Subcutaneous adipose tissue (tissue), 4 donors: ENCODE measurements around the gene POU2F1. TPM values are rescaled to one million over a fixed set of nuclear protein-coding genes. Genes with fewer than 3 reads are reported as not detected.

Source experiments
- total RNA-seq, 4 donors: library from RNA; depleted of rRNA; stranded (reverse); fragments of >200 nt; gene quantifications; one replicate each; pipeline ENCODE4 v1.1.0, GENCODE V29; 2016
- TF ChIP-seq, protein P1 (sequence below): fragments of 450-650 bp; IDR thresholded peaks from one replicate; pipeline ENCODE4 v1.5.1; 2016; ENCODE audit warnings: low read depth, mild to moderate bottlenecking, control low read depth, antibody characterized with exemption, moderate library complexity

POU2F1 gene
- total RNA-seq, 4 donors from 2014 or later, result 17.1 to 40.6 (median 20.5) TPM

DNA sequence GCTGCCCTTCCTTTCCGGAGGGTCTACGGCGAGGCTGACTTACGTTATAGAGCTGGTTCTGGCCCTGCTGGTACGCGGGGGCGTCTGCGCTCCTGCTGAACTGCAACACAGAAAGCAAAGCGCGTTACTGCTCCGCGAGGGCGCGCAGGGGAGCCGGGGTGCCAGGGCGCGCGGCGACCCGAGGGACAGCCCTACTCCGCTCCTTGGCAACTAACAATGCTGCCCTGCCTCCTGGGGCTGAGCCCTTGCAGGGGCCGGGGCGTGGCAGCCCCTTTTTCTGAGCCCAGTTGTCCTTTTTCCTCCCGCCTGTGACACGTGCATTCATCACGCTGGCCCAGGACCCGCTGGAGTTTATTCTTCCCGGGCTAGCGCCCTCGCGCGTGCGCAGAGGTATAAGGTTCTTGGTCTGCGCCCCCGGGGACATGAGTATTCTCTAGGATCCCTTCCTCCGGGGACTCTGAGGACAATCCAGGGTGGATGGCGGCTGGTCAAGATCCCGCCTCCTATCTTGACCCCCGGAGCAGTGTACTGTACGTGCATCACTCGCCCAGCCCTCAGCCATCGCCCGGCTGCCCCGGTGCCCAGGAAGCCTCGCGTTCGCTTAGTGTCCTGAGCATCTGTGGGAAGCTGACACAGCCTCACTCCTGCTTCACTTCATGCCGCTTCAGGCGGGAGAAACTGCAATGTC is 218.8 kb downstream of the POU2F1 start:
- TF ChIP-seq, protein P1, sequence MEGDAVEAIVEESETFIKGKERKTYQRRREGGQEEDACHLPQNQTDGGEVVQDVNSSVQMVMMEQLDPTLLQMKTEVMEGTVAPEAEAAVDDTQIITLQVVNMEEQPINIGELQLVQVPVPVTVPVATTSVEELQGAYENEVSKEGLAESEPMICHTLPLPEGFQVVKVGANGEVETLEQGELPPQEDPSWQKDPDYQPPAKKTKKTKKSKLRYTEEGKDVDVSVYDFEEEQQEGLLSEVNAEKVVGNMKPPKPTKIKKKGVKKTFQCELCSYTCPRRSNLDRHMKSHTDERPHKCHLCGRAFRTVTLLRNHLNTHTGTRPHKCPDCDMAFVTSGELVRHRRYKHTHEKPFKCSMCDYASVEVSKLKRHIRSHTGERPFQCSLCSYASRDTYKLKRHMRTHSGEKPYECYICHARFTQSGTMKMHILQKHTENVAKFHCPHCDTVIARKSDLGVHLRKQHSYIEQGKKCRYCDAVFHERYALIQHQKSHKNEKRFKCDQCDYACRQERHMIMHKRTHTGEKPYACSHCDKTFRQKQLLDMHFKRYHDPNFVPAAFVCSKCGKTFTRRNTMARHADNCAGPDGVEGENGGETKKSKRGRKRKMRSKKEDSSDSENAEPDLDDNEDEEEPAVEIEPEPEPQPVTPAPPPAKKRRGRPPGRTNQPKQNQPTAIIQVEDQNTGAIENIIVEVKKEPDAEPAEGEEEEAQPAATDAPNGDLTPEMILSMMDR, result no peak

DNA sequence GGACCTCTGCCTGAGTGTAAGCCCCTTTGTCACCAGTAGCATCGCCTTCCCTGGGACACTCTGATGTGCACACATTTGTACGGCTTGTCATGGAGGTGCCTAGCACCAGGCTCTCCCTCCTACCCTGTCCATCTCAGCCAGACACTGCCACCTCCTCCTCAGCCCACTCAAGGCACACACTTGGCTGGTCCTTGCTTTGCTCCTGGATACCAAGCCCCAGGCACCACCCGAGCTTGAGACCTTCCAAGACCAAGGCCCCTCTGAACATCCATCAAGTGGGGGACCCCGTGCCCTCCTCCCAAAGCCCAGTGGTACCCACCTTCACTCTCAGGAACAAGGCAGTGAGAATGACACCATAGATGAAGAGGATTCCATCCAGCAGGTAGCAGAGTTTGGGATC is 219.7 kb downstream of the POU2F1 start:
- TF ChIP-seq, protein P1, result no peak

DNA sequence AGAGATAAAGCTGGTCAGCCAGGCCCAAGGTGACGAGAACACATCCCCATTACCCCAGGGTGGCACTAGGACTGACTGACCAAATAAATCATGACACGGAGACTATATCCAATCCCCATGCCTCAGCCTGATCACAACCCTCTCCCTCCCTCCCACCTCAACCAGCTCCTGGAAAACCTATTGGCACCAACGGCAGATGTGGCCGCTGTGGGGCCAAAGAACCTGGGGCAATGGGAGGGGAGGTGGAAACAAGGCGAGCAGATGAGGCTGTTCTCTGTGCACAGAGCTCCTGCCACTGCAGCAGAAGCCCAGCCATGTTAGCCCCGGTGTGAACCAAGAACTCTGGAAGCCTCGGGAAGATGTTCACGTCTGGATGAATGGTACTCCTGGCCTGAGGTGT is 220.1 kb downstream of the POU2F1 start:
- TF ChIP-seq, protein P1, result no peak

DNA sequence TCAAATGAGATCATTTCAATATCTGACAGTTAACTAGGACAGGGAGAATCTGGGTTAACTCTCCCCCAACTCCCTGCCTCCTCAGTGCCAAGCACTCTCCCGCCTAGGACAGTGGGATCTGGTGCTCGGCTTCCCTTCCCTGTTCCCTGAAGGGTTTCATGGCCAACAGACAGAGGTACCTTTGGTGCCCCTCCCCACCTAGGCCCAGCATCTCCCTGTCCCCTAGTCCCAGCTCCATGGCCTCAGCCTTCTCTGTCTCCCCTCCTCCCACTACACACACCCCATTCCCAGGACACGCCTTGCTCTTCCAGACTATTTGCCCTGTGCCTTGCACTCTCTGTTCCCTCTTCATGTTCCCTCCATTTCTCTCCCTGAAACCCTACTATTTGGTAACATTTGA is 220.5 kb downstream of the POU2F1 start:
- TF ChIP-seq, protein P1, result no peak

DNA sequence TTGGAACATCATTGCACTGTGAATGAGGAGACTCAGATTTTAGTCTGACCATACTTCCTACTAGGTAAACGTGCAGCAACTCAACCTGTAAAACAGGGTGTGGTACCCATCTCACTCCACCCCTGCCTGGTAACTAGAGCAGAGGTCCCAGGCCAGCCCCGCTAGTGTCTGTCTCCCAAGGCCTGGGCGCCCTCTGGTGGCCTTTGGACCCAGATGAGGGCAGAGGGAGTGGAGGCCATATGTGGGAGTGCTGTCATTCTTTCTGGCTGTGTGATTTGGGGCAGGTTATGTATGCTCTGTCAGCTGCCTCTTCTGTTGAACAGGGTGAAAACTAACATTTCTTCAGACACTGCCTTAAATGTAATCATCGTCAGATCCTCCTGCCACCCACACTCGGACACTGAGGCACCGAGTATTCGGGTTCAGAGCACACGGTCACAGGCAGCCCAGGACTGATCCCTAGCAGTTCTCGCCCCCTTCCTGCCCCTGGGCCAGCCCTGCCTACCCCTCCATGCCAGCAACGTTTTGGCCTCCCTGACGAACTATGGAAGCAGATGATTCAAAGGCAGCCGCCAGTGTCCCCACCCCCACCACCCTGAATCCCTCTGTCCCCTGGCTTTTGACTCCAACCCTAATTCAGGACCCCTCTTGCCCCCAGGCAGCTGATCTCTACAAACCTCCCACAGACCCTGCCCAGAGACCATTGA is 221.6 kb downstream of the POU2F1 start:
- TF ChIP-seq, protein P1, result no peak

DNA sequence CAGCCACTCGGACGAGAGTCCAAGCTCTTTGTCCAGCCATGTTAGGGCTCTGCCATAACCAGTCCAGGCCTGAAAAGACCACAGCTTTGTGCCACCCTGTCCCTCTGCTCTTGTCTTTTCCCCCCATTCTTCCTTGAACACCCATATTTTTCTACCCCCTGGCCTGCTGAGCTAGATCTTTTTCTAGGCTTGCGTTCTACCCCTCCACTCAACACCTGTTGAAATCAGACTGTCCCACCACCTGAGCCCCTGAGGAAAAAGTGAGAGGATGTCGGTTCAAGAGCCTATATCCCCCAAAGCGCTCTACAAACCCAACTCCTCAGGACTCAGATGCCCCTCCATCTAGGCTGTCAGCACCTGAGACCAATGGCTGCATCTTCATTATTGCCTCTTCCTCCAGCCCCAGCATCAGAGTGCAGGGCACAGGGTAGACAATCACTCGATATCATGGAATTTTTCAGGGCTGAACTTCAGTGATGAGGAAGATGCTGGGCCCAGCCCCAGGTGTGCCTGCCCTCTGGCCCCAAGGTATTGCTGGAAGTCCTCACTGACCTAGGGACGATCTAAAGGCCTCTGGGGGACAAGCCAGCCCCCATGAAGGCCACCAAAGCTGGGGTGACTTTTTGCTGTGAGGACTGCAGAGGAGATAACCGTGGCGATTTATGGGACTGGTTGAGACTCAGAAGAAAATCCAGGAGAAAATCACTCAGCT is 222.3 kb downstream of the POU2F1 start:
- TF ChIP-seq, protein P1, result no peak

DNA sequence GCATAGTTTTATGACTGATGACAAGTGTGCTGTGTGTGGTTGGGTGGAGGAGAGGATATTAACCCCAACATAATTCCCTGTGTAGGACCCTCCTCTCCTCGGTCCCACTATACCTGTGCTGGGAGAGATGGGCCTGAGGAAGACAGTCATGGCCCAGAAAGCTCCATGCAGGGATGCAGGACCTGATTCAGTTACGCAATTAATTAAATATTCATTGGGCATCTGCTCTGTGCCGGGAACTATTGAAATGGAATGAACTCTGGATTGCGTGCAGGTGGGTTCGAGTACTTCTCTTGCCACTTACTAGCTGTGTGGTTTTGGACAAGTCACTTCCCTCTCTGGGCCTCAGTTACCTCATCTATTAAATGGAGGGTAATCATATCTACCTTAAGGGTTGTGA is 223.1 kb downstream of the POU2F1 start:
- TF ChIP-seq, protein P1, result no peak
